GM18526 (cell line): Measurements from ENCODE around the gene SLC26A1.

Source experiments
- POLR2A ChIP-seq: IDR thresholded peaks from 3 replicates; pipeline ENCODE4 v1.6.1; 2011; ENCODE audit not compliant: insufficient read length; ENCODE audit errors: extremely low read depth

The SLC26A1 gene

DNA sequence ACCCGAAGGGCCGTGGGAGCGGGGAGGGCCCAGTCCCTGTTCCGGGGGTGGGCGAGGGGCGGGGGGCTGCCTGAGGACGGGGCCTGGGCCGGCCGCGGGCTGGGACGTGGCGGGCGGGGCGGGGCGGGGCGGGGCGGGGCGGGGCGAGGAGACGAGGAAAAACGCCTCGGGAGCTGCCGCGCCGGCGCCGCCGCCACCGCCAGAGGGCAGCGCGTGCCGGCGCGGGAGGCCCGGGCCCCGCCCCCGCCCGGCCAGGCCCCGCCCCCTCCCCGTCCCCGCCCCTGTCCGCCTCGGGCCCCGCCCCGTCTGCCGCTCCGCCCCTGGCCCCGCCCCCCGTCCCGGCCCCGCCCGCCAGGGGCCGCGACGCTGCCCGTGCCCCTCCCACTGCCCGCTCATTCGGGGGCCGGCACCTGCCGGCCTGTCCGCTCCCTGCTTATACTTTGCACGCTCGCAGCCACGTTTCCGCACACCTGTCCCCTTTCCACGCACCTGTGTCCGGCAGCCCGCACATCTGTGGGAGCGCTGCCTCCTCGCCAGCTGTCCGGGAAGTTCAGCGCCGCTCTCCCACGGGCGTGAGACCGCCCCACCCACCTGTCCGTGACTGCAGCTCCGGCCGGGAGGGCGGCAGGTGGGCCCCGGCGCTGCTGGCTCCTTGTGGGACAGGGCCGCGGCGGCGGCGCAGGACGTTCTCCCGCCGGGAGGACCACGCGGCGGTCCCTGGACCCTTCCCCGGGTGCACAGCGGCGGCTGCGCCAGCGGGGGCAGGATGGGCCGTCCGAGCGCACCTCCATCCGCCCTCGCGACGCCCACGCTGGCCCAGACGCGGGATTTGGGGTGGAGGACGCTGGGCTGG is 16.6 kb upstream of the SLC26A1 start:
- no peak for TF ChIP-seq POLR2A

DNA sequence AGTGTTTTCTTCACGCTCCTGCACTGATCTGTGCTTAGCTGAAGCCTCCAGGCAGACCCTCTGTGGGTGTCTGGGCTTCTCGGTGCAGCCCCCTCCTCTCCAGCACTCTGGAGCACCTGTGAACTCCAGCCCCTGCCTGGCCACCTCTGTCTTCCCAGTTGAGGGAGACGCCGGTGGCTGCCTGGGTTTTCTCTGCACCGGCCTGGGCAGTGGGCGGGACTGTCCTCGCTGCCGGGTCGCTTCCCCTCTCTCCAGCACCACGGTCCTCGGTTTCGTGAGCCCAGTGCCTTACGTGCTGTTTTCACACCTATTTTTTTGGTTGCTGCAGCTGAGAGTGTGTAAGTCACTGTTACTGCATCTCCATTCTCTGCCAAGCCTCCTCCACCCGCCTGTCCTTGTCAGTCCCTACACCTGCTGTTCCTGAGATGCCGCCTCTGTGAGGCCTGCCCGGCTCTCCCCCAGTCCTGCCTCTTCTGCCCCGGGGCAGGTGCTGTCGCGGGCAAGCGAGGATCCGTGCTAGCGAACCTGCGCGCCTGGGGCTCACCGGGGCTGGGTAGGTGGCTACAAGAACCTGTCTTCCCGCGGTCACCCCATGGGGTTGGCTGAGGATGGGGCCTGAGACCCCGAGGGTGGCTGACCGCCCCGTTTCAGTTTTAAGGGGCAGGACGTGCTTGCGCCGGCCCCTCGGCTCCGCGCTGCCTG is 15.8 kb upstream of the SLC26A1 start:
- TF ChIP-seq POLR2A = no peak

DNA sequence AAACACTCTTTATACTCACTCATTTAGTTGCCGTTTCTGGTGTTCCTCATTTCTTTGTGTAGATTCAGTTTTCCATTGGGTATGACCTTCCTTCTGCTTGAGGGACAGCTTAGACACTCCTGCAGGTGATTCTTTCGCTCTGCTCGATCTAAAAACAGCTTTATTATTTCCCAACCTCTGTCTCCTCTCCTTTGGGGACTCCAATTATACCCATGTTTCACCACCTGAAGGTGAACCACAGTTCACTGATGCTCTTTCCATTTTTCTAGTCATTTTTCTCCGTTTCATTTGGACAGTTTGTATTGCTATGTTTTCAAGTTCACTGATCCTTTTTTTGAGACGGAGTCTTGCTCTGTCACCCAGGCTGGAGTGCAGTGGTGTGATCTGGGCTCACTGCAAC is 13.7 kb upstream of the SLC26A1 start:
- no peak for TF ChIP-seq POLR2A

DNA sequence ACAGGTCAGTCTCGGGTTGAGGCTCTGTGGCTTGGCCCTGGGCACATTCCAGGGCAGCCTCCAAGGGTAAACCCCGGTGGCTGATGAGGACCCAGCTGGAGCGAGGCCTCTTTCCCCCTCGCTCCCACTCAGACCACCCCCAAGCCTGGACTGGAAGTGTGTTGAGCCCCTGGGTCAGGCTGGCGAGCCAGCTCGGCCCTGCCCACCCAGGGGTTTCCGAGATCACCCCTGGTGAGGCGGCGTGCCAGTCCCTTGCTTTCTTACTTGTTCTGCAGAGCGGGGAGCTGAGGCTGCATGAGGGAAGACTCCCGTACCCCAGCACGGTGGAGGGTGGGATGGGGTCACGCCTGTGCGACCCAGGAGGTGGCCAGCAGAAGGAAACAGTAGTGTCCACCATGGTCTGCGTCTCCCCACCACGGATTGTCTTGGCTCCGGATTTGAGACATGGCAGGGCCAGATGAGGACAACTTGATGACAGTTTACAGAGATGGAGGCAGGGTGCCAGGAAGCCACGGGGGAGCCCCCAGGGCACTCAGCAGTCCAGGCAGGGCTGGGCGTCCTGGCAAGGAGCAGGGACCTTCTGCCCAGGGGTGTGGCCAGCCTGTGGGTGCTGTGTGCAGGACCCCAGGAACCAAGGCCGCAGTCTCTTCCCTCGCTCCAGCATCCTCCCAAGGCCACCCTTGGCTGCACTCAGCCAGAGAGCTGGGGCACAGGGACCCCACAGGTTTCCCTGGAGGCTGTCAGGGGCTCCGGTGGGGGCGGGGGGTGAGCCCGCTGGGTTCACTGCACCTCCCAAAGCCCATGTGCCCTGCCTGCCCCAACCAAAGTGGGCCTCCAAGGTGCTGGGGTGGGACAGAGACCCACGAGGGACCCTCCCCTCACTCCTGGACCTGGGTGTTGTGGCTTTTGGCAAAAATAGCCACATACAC is 11.6 kb upstream of the SLC26A1 start:
- TF ChIP-seq POLR2A = no peak

DNA sequence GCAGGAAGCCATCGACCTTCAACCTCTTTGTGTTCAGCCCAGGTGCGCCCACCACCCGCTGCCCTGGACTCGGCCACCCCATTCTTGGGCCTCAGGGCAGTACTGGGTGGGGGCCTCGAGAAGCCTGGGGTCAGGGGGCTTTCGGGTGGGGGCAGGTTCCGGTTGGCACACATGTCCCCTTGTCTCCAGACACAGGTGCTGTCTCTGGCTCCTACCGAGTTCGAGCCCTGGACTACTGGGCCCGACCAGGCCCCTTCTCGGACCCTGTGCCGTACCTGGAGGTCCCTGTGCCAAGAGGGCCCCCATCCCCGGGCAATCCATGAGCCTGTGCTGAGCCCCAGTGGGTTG is 10.8 kb upstream of the SLC26A1 start:
- TF ChIP-seq POLR2A = no peak

DNA sequence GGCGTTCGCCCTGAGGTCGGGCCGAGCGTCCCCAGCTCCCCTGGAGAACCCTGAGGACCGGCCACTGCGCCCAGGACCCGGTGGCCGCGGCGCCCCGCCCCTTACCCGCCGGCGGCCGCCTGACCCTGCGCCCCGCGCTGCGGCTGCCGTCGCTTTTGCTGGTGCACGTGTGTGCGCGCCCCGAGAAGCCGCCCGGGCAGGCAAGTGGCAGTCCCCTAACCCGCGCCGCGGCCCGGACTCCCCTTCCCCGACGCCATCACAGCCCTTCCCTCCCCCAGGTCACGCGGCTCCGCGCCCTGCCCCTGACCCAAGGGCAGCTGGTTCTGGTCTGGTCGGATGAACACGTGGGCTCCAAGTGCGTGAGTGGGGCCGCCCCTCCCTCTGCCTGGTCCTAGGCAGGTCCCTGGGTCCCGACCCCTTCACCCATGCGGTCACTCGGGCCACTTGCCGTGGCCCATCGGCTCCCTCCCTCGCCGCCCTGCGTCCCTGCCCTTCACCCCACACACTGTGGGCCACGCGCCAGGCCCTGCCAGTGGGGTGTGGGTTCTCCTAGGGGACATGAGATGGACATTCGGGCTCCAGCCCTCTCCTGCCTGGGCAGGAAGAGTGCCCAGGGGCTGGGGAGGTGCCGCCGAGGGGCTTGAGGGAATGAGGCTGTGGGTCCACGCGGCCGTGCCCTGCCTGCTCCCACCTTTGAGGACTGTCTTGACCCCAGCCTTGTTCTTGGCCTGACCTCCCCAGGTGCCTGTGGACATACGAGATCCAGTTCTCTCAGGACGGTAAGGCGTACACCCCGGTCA is 10.3 kb upstream of the SLC26A1 start:
- TF ChIP-seq POLR2A = no peak

DNA sequence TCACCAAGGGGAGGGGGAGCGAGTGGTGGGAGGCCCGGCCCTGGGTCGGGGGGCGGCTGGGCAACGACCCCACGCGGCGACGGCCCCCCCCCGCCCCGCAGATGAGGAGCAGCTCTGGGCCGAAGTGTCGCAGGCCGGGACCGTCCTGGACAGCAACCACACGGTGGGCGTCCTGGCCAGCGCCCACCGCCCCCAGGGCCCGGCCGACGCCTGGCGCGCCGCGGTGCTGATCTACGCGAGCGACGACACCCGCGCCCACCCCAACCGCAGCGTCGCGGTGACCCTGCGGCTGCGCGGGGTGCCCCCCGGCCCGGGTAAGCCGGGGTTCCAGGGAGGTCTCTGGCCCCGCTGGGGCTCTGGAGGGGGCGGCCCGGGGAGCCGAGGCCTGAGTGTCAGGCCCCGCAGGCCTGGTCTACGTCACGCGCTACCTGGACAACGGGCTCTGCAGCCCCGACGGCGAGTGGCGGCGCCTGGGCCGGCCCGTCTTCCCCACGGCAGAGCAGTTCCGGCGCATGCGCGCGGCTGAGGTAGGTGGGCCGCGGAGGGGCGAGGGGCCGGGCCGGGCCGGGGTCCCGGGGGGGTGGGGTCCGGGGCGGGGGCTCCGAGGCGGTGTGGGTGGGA is 9.5 kb upstream of the SLC26A1 start:
- no peak for TF ChIP-seq POLR2A

DNA sequence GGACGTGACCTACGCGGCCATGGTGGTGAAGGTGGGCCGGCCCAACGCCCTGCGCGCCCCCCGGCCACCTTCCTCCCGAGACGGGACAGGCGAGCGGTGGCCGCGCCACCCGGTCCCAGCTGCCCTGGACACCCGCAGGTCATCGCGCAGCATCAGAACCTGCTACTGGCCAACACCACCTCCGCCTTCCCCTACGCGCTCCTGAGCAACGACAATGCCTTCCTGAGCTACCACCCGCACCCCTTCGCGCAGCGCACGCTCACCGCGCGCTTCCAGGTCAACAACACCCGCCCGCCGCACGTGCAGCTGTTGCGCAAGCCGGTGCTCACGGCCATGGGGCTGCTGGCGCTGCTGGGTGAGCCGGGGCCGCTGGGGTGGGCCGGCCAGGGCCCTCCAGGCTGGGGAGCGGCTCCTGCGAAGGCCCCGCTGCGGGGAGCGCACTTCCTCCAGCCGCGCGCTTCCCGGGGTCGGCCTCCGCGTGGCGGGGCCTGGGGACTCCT is 9.0 kb upstream of the SLC26A1 start:
- TF ChIP-seq POLR2A = no peak

DNA sequence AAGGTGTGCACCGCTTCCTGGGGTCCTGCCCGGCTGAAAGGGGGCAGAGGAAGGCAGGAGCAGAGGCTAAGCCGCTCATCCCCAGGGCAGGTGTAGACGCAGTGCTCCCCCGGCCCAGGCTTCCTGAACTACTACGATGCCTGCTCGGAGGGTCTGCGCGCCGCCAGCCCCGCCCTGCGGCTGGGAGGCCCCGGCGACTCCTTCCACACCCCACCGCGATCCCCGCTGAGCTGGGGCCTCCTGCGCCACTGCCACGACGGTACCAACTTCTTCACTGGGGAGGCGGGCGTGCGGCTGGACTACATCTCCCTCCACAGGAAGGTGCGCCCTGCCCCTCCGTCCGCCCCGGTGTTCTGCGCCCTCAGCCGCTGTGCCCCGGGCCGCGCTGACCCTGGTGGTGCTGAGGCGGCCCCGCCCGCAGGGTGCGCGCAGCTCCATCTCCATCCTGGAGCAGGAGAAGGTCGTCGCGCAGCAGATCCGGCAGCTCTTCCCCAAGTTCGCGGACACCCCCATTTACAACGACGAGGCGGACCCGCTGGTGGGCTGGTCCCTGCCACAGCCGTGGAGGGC is 8.4 kb upstream of the SLC26A1 start:
- TF ChIP-seq POLR2A = no peak

DNA sequence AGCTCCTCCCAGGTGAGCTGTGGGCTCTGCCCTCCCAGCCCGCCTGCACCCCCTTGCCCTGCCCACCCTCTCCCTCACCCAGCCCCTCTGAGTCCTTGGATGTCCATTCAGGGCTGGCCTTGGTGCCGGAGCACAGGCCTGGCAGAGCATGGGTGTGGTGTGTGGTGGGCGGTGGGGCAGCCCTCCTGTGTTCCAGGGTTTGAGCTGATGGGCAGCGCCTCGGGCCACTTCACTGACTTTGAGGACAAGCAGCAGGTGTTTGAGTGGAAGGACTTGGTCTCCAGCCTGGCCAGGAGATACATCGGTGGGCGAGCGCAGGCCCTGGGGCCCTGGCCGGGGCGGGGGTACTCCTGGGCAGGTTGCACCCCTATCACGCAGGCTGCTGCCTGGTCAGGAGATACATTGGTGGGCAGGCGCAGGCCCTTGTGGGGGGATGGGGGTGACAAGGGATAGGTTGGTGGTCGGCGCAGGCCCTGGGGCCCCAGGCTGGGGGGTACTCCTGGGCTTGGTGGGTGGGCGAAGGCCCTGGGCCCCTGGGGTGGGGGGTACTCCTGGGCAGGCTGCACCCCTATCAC is 7.6 kb upstream of the SLC26A1 start:
- no peak for TF ChIP-seq POLR2A

DNA sequence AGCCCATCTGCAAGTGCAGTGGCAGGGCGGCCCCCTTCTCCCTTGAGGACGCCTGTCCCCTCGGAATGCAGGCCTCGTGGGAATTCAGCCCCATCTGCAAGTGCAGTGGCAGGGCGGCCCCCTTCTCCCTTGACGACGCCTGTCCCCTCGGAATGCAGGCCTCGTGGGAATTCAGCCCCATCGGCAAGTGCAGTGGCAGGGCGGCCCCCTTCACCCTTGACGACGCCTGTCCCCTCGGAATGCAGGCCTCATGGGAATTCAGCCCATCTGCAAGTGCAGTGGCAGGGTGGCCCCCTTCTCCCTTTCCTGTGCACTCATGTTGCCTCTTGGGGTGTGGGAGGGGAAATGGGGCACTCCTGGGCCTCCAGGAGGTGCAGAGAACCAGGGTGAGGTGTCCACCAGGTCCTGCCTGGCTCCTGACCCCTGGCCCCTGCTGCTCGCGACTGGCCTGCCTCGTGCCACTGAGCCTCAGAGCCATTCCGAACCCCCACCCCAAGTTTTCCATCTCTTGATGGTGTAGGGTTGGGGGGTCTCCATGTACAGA is 6.8 kb upstream of the SLC26A1 start:
- TF ChIP-seq POLR2A = no peak

DNA sequence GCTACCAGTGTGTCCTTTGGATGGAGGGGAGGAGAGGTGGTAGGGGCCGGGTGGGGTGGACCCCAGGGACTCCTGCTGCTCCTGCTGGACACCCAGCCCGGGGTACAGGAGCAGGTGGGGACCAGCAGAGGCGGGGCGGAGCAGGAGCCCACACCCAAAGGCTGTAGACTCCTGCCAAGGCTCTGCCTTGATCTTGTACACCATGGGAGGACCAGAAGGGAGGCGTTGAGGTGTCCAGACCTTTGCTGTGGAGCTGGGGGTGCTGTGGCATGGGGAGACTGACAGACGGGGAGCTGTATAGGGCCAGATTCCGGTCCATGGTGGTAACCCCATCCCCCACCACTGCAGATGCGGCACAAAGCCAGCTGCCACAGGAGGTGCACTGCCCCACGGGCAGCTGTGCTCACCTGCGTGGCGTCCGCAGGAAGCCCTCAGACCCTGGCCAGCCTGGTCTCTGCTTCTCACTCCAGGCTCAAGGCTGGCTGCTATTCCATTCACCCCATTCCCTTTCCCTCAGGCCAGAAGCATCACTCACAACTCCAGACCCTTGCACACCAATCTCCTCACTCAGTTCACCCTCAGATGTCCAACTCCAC is 5.0 kb upstream of the SLC26A1 start:
- no peak for TF ChIP-seq POLR2A
